ENCODE data around the gene MPP7.

DNA sequence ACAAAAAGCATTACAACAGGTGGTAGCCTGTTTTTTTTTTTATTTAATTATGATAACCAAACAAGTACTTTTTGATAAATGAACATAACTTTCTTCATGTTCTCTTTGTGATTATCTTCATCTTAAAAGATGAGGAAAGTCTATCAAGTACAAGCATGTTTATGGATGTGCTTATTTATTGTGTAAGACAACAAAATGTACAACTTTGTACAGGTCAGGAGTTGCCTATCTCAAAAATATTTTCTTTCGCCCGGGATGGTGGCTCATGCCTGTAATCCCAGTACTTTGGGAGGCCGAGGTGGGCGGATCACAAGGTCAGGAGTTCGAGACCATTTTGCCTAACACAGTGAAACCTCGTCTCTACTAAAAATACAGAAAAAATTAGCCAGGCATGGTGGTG lies 17.0 kb downstream of the MPP7 start:
- TF ChIP-seq POLR2A (IDR thresholded peaks at IDR 0.05; ENCODE audit: low read depth, low read length) = no peak
- no peak for TF ChIP-seq POLR2AphosphoS5 (IDR thresholded peaks at IDR 0.05; ENCODE audit: low read depth, low read length)
- no peak for TF ChIP-seq TAF1 (IDR thresholded peaks at IDR 0.05; ENCODE audit: borderline replicate concordance, low read depth, low read length)

Data from GM12892 (cell line).